NB4 (cell line): ENCODE results near the gene KIAA0930.

Experiments used
- MAX ChIP-seq: IDR thresholded peaks from 2 replicates; pipeline ENCODE4 v1.6.1; 2011; ENCODE audit warnings: low read depth, low read length
- POLR2A ChIP-seq: IDR thresholded peaks from 2 replicates; pipeline ENCODE4 v1.6.1; 2011; ENCODE audit warnings: mild to moderate bottlenecking; ENCODE audit not compliant: insufficient read length; ENCODE audit errors: extremely low read depth
- TF ChIP-seq, protein P1 (sequence below): IDR thresholded peaks from one replicate; pipeline ENCODE4 v1.5.1; 2012; ENCODE audit warnings: low read depth, low read length

DNA sequence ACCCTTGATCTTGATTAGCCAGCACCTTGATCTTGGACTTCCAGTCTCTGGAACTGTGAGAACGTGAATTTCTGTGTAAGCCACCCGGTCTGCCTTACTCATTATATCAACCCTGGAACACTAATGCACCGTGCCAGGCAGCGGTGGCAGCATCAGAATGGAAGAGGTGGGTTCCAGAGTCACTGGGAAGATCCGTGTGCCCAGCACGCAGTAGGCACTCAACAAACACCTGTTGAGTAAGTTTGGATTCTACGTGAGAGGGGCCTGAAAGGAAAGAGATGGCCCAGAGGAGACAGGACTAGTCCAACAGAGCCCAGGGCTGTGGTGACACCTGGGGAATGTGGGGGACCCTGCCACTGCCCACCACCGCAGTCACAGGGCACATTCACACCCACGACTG is 37.4 kb upstream of the KIAA0930 start:
- TF ChIP-seq, protein P1, sequence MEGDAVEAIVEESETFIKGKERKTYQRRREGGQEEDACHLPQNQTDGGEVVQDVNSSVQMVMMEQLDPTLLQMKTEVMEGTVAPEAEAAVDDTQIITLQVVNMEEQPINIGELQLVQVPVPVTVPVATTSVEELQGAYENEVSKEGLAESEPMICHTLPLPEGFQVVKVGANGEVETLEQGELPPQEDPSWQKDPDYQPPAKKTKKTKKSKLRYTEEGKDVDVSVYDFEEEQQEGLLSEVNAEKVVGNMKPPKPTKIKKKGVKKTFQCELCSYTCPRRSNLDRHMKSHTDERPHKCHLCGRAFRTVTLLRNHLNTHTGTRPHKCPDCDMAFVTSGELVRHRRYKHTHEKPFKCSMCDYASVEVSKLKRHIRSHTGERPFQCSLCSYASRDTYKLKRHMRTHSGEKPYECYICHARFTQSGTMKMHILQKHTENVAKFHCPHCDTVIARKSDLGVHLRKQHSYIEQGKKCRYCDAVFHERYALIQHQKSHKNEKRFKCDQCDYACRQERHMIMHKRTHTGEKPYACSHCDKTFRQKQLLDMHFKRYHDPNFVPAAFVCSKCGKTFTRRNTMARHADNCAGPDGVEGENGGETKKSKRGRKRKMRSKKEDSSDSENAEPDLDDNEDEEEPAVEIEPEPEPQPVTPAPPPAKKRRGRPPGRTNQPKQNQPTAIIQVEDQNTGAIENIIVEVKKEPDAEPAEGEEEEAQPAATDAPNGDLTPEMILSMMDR: no peak
- TF ChIP-seq POLR2A: no peak
- TF ChIP-seq MAX: no peak
